Measurements from ENCODE around the gene TBCD.
"Not testable (repeated sequence)": the region's sequence is repeated elsewhere in the genome, so short reads cannot be mapped to it uniquely, and the experiment has no call there.

TBCD gene

DNA sequence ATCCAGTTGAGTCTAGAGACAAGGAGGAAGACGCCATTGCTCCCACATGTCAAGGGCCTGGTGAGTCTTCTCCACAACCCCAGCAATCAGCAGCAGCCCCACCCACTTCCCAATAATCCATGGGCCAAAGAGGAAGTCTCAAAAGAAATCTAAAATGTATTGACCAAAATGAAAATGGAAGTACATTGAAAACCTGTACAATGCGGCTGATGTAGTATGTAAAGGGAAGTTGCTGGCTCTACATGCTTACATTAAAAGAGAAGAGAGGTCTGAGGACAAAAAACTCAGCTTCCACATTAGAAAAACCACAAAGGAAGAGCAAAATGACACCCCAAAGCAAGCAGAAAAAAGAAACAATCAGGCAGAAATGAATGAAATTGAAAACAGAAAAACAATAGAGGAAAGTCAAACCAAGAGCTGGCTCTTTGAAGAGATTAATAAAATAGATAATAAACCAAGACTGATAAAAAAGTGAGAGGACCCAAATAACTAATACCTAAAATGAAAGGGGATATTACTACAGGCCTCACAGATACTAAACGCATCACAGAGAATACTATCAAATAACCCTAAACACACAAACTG lies 227.0 kb downstream of the TBCD start:
- no peak for DNase-seq

DNA sequence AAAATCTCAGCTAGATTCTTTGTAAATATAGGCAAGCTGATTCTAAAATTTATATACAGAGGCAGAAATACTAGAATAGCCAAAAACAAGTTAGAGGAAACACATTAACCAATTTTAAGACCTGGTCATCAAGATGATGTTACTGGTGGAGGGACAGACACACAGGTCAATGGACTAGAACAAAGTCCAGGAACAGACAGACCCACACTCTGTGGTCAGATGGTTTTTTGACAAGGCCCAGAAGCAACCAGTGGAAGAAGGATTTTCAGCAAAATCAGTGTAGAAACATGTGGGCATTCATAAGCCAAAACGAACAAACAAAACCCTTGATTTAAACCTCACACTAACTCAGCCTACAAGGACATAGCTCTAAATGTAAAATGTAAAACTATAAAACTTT lies 227.9 kb downstream of the TBCD start:
- DNase-seq: no peak

DNA sequence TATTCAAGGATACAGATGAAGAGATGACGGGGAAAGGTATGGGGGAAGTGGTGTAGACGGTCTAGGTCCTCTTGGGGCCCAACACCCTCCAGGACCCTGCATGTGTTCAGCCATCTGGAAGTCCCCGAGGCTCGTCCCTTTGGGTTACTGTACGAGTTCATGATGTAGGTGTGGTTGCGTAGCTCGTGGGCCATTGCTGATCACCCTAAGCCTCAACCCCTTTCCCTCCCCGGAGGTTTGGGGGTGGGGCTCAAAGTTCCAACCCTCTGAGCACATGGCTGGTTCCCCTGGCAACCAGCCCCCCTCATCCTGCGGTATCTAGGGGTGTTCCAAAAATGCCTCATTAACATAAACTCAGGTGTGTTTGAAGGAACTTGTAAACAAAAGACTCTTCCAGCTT lies 228.8 kb downstream of the TBCD start:
- DNase-seq: no peak

DNA sequence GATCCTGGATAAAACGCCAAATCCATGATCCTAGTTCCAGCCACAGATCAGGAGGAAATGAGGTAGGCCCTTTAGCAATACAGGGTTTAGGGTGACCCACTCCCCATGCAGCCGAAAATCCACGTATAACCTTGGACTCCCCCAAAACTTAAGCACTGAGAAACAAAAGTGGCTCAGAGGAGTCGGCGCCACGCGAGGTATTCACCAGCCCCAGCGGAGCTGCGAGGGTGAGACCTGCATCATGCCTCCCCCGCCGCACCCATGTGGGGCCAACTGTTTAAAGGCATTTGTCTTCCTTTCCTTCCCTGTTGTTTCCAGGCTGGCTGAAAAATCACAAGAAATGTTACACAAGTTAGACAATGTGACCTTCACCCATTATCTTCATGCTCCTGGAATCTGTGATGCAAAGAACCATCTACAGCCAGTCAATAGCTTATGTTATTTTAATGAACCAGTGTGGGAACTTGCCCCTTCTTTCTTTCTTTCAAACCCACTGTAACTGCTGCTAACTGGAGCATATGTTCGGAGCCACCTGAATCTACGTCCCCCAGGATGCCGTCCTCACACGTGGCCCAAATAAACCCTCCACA lies 229.4 kb downstream of the TBCD start:
- no peak for DNase-seq

DNA sequence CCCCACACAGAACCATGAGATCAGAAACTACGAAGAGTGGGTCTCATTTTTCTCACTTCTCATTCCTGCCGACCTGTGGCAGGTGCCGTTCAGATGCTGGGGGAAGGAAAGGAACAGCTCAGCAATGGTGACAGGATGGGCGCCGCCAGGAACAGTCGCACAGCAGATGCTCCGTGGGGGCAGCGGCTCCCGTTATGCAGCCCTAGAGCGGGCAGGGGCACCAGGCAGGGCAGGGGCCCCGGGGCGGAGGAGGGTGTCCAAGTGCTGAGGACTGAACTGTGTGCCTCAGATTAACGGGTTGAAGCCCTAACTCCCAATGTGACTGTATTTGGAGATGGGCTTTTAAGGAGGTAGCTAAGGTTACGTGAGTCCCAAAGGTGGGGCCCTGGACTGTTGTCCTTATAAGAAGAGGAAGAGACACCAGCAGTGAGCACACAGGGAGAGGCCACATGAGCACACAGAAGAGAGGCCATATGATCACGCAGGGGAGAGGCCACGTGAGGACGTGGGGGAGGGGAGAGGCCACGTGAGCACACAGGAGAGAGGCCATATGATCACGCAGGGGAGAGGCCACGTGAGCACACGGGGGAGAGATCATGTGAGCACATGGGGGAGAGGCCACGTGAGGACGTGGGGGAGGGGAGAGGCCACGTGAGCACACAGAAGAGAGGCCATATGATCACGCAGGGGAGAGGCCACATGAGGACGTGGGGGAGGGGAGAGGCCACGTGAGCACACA lies 231.8 kb downstream of the TBCD start:
- no peak for DNase-seq

DNA sequence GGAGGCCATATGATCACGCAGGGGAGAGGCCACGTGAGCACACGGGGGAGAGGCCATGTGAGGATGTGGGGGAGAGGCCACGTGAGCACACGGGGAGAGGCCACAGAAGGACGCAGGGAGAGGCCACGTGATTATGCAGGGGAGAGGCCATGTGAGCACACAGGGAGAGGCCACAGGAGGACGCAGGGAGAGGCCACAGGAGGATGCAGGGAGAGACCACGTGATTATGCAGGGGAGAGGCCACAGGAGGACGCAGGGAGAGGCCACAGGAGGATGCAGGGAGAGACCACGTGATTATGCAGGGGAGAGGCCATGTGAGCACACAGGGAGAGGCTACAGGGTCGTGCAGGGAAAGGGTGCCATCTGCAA lies 232.4 kb downstream of the TBCD start:
- not testable (repeated sequence) for DNase-seq

DNA sequence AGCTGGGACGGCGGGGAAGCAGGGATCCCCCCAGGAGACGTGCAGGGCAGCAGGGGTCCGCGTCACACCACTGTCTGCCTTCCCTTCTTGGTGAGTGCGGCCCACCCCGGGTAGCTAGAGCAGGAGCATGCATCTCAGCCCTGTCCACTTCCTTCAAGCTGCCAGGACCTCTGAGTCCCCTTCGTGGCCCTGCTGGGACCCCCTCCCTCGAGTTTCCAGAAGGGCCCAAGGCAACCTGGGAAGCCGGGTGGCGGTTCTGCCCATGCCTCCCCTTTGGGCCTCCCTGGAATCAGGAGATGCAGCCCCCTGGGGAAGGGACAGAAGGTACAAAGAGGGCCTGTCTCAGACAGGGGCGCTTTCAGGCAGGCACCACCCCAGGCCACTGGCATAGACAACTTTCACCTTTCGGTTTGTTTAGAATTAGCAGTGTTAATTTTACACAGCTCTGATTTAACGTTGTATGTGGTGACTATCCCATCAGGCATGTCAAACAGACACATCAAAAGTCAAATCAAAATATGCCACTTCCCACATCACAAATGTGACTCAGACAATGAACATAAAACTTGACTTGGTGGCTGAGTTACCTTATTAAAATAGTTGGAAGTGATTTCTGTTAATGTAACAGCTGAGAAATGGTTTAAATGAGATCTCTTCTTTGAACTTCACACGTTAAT lies 233.0 kb downstream of the TBCD start:
- no peak for DNase-seq

DNA sequence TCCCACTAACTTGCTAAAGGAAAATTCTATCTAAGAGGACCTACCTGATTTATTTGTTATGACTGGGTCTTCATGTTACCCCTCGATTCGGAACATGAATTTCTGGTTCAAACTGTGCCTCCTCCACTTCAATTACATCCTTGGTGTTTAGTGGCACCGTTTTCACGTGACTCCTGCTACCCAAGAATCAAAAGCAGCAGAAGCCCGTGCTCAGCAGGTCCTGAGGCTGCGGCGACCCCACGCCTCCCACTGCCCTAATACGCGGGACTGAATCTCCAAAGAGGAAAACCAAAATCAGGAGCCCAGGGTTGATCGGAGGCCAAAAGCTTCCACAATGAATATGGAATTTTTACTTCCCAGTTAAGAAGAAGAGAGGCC lies 233.6 kb downstream of the TBCD start:
- DNase-seq: no peak

DNA sequence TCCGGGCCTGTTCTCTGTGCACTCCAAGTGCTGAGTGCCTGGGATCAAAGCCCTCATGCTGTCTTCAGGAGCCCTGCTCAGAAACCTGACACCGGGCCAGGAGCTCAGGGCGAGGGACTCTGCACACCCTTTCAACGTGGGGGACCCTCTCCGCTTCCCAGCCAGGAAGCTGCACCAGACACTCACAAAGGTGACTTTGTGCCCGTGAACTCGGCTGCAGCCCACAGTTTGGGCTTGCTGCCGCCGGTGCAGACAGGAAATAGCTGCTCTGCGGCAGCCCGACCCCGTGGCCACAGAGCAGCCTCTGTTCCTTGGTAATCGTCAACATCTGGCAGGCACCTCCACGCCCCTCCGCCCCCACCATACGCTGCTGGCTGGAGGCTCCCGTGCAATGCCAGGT lies 234.1 kb downstream of the TBCD start:
- DNase-seq: no peak

DNA sequence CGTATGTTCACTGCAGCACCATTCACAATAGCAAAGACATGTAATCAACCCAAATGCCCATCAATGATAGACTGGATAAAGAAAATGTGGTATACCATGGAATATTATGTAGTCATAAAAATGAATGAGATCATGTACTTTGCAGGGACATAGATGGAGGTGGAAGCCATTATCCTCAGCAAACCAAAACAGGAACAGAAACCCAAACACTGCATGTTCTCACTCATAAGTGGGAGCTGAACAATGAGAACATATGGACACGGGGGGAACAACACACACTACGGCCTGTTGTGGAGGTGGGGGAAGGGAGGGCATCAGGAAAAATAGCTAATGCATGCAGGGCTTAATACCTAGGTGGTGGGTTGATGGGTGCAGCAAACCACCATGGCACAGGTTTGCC lies 237.2 kb downstream of the TBCD start:
- DNase-seq: not testable (repeated sequence)

DNA sequence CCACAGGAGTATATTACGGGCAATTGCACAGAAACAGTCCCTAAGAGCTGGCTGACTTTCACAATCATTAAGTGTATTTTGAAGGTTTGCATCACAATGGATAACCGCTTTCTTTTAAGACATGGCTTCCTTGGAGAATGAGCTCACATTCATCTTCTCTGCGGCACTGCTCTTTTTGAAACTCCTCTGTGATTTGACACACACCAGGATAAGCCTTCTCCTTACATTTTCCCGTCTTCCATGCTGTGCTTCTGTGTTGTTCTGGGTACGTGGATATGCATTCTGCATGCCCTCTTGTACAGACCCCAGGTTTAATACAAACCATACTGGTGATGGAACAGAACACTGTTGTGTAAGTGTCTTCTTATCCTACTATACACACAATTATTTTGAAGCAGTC lies 238.0 kb downstream of the TBCD start:
- DNase-seq: no peak

DNA sequence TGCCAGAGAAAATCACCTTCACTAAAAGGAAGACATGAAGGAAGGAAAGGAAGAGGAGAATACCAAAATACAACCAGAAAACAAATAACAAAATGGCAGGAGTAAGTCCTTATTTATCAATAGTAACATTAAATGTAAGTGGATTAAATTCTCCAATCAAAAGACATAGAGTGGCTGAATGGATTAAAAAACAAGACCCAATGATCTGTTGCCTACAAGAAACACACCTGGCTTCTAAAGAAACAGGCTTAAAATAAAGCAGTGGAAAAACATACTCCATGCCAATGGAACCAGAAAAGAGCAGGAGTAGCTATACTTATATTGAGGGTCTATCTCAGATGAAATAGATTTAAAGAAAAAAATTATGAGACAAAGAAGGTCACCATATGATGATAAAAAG lies 241.1 kb downstream of the TBCD start:
- no peak for DNase-seq

Data from SHP77 treated with DMSO at 0.1 percent for 48 hours (cell line).